ENCODE measurements around the gene BPIFB3. TPM values are rescaled to one million over a fixed set of nuclear protein-coding genes. Genes with fewer than 3 reads are reported as not detected.
"Not testable (repeated sequence)": the region's sequence is repeated elsewhere in the genome, so short reads cannot be mapped to it uniquely, and the experiment has no call there.

Gene BPIFB3
- polyA plus RNA-seq, 3 donors, result not detected

DNA sequence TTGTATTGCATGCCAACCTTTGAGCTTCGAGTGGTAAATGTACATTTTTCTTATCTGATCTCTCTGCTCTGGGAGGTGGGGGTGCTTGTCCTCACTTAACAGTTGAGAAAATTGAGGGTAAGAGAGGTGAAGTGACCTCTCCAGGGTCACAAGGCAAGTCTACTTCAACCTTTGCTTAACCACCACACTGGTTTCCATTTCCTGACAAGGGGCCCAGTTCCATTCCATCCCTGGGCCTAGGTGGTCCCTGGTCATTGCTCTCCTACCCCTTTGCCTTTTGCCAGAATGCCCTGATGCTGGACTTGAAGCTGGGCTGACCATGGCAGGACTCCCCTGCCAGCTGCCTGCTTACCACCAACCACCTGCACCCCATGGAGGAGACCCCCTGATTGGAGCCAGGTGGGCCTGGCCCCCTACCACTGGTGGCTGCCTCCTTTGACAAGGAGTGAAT lies 9.9 kb upstream of the BPIFB3 start:
- intact Hi-C loops (cut with micrococcal nuclease), result no loop called here

DNA sequence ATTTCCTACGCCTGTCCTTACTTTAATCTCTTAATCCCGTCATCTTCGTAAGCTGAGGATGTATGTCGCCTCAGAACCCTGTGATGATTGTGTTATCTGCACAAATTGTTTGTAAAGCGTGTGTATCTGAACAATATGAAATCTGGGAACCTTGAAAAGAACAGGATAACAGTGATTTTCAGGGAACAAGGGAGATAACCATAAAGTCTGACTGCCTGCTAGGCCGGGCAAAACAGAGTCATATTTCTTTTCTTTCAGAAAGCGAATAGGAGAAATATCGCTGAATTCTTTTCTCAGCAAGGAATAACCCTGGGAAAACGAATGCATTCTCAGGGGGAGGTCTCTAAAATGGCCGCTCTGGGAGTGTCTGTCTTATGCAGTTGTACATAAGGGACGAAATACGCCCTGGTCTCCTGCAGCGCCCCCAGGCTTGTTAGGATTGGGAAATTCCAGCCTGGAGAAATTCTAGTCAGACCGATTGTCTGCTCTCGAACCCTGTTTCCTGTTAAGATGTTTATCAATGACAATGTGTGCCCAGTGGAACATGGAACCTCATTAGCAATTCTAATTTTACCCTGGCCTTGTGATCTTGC lies 8.5 kb upstream of the BPIFB3 start:
- H3K36me3 ChIP-seq (replicated peaks in 1 of 2; ENCODE audit: control insufficient read depth in 1 of 2, insufficient read depth in 2 of 2, low read length in 2 of 2); DNase-seq; H3K79me2 ChIP-seq (ENCODE audit: insufficient read depth, low read length); H2AFZ ChIP-seq (ENCODE audit: insufficient read depth, low read depth, low read length, poor library complexity, severe bottlenecking); H3K27me3 ChIP-seq (ENCODE audit: control insufficient read depth in 2 of 2, insufficient read depth in 2 of 2, low read length in 2 of 2); H3K27ac ChIP-seq (ENCODE audit: low read depth in 1 of 2, low read length in 2 of 2); H3K4me1 Mint-ChIP-seq; H3K27ac Mint-ChIP-seq; H4K20me1 ChIP-seq (ENCODE audit: insufficient read depth, low read length); H3K36me3 Mint-ChIP-seq; H3K4me3 ChIP-seq (replicated peaks in 1 of 3; ENCODE audit: low read depth in 2 of 3, low read length in 3 of 3); intact Hi-C loops (cut with micrococcal nuclease); H3K4me3 Mint-ChIP-seq; H3K4me1 ChIP-seq (ENCODE audit: control insufficient read depth in 1 of 2, insufficient read depth in 2 of 2, low read length in 2 of 2); H3K27me3 Mint-ChIP-seq (ENCODE audit: low read depth in 3 of 3); H3K4me2 ChIP-seq (replicated peaks; ENCODE audit: extremely low read depth, low read length, poor library complexity, severe bottlenecking); H3K9ac ChIP-seq (ENCODE audit: insufficient read depth, low read length, poor library complexity, severe bottlenecking): not testable (repeated sequence)
- H3K9me3 ChIP-seq (replicated peaks in 1 of 2; ENCODE audit: control insufficient read depth in 1 of 2, insufficient read depth in 1 of 2, low read length in 2 of 2), result peaks cover 24 to 30% of the 10 kb centered on the region in 2 donors
- WGBS (ENCODE audit: insufficient coverage), result 82% methylated on average over 8 of the region's 15 CpGs
- peaks cover 13 to 38% (median 27%) of the 10 kb centered on the region in 7 donors for H3K9me3 Mint-ChIP-seq

More for the DNA sequence above, 9.9 kb upstream of the BPIFB3 start:
- Histone ChIP-seq H3K9ac (ENCODE audit: insufficient read depth, low read length, poor library complexity, severe bottlenecking) (no peak overlapping the region), H3K27me3 (ENCODE audit: control insufficient read depth in 2 of 2, insufficient read depth in 2 of 2, low read length in 2 of 2) (no peaks in the 10 kb centered on the region), H3K79me2 (ENCODE audit: insufficient read depth, low read length) (no peaks in the 10 kb centered on the region), H3K4me2 (replicated peaks; ENCODE audit: extremely low read depth, low read length, poor library complexity, severe bottlenecking) (no peak overlapping the region), H3K27ac (ENCODE audit: low read depth in 1 of 2, low read length in 2 of 2) (no peak overlapping the region), H3K9me3 (replicated peaks in 1 of 2; ENCODE audit: control insufficient read depth in 1 of 2, insufficient read depth in 1 of 2, low read length in 2 of 2) (peaks cover 24 to 30% of the 10 kb centered on the region in 2 donors), H2AFZ (ENCODE audit: insufficient read depth, low read depth, low read length, poor library complexity, severe bottlenecking) (no peak overlapping the region), H4K20me1 (ENCODE audit: insufficient read depth, low read length) (no peaks in the 10 kb centered on the region), H3K4me1 (ENCODE audit: control insufficient read depth in 1 of 2, insufficient read depth in 2 of 2, low read length in 2 of 2) (no peaks in the 10 kb centered on the region), H3K36me3 (replicated peaks in 1 of 2; ENCODE audit: control insufficient read depth in 1 of 2, insufficient read depth in 2 of 2, low read length in 2 of 2) (no peaks in the 10 kb centered on the region), H3K4me3 (replicated peaks in 1 of 3; ENCODE audit: low read depth in 2 of 3, low read length in 3 of 3) (no peak overlapping the region)
- H3K36me3 Mint-ChIP-seq, result no peaks in the 10 kb centered on the region
- no peak overlapping the region for H3K27ac Mint-ChIP-seq
- no CpG with 5 or more reads among the region's 1 CpG for WGBS (ENCODE audit: insufficient coverage)
- DNase-seq, result no peak
- H3K9me3 Mint-ChIP-seq, result peaks cover 13 to 38% (median 27%) of the 10 kb centered on the region in 7 donors
- no peak overlapping the region for H3K4me3 Mint-ChIP-seq
- TF ChIP-seq, protein P1, sequence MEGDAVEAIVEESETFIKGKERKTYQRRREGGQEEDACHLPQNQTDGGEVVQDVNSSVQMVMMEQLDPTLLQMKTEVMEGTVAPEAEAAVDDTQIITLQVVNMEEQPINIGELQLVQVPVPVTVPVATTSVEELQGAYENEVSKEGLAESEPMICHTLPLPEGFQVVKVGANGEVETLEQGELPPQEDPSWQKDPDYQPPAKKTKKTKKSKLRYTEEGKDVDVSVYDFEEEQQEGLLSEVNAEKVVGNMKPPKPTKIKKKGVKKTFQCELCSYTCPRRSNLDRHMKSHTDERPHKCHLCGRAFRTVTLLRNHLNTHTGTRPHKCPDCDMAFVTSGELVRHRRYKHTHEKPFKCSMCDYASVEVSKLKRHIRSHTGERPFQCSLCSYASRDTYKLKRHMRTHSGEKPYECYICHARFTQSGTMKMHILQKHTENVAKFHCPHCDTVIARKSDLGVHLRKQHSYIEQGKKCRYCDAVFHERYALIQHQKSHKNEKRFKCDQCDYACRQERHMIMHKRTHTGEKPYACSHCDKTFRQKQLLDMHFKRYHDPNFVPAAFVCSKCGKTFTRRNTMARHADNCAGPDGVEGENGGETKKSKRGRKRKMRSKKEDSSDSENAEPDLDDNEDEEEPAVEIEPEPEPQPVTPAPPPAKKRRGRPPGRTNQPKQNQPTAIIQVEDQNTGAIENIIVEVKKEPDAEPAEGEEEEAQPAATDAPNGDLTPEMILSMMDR (IDR thresholded peaks at IDR 0.05), result no peak
- peaks cover 0 to 7% (median 2%) of the 10 kb centered on the region in 3 donors for H3K27me3 Mint-ChIP-seq (ENCODE audit: low read depth in 3 of 3)
- no peaks in the 10 kb centered on the region for H3K4me1 Mint-ChIP-seq

All from CD14-positive monocyte (primary cell).